ENCODE measurements around the gene CUX1.

The CUX1 gene

GRCh38 chr7:102201576-102201975 lies 384.1 kb downstream of the CUX1 start:
- no peak for DNase-seq (ENCODE audit: low read depth in 2 of 2)
- TF ChIP-seq CTCF (IDR thresholded peaks at IDR 0.05; ENCODE audit: low read depth, low read length) = no peak
- H3K4me3 ChIP-seq (replicated peaks in 1 of 2; ENCODE audit: low read depth in 2 of 2, low read length in 2 of 2) = no peak overlapping the region

- no peak for DNase-seq (ENCODE audit: low read depth in 2 of 2)
- no peak overlapping the region for H3K4me3 ChIP-seq (replicated peaks in 1 of 2; ENCODE audit: low read depth in 2 of 2, low read length in 2 of 2)
- TF ChIP-seq CTCF (IDR thresholded peaks at IDR 0.05; ENCODE audit: low read depth, low read length) = no peak
Measured at GRCh38 chr7:102202556-102202955, 385.1 kb downstream of the CUX1 start.

GRCh38 chr7:102203218-102203617 lies 385.8 kb downstream of the CUX1 start:
- H3K4me3 ChIP-seq (replicated peaks in 1 of 2; ENCODE audit: low read depth in 2 of 2, low read length in 2 of 2) = no peak overlapping the region
- no peak for DNase-seq (ENCODE audit: low read depth in 2 of 2)
- TF ChIP-seq CTCF (IDR thresholded peaks at IDR 0.05; ENCODE audit: low read depth, low read length) = no peak

- no peak for TF ChIP-seq CTCF (IDR thresholded peaks at IDR 0.05; ENCODE audit: low read depth, low read length)
- no peak overlapping the region for H3K4me3 ChIP-seq (replicated peaks in 1 of 2; ENCODE audit: low read depth in 2 of 2, low read length in 2 of 2)
- DNase-seq (ENCODE audit: low read depth in 2 of 2) = no peak
Measured at GRCh38 chr7:102204212-102204611, 386.8 kb downstream of the CUX1 start.

- DNase-seq (ENCODE audit: low read depth in 2 of 2) = no peak
- TF ChIP-seq CTCF (IDR thresholded peaks at IDR 0.05; ENCODE audit: low read depth, low read length) = no peak
Measured at GRCh38 chr7:102205915-102206314, 388.5 kb downstream of the CUX1 start.

GRCh38 chr7:102208826-102209225 lies 391.4 kb downstream of the CUX1 start:
- no peak overlapping the region for H3K4me3 ChIP-seq (replicated peaks in 1 of 2; ENCODE audit: low read depth in 2 of 2, low read length in 2 of 2)
- no peak for DNase-seq (ENCODE audit: low read depth in 2 of 2)
- TF ChIP-seq CTCF (IDR thresholded peaks at IDR 0.05; ENCODE audit: low read depth, low read length) = no peak

More at GRCh38 chr7:102205915-102206314, 388.5 kb downstream of the CUX1 start:
- no peak overlapping the region for H3K4me3 ChIP-seq (replicated peaks in 1 of 2; ENCODE audit: low read depth in 2 of 2, low read length in 2 of 2)

GRCh38 chr7:102210787-102211186 lies 393.4 kb downstream of the CUX1 start:
- no peak overlapping the region for H3K4me3 ChIP-seq (replicated peaks in 1 of 2; ENCODE audit: low read depth in 2 of 2, low read length in 2 of 2)
- TF ChIP-seq CTCF (IDR thresholded peaks at IDR 0.05; ENCODE audit: low read depth, low read length) = no peak
- no peak for DNase-seq (ENCODE audit: low read depth in 2 of 2)

All from cardiac fibroblast (primary cell).